Loucy (cell line): ENCODE data around the gene GLT1D1.

Experiments used
- EZH2phosphoT487 ChIP-seq: fragments of 200-600 bp; IDR thresholded peaks from 2 replicates; pipeline ENCODE4 v1.6.1; 2018; ENCODE audit warnings: antibody characterized with exemption, mild to moderate bottlenecking, moderate library complexity, borderline replicate concordance
- TF ChIP-seq, protein P1 (sequence below): fragments of 200-600 bp; sonication (generic); conservative IDR thresholded peaks from 2 replicates; pipeline ENCODE4 v1.5.1; 2014; ENCODE audit warnings: mild to moderate bottlenecking, antibody characterized with exemption, low read length

DNA sequence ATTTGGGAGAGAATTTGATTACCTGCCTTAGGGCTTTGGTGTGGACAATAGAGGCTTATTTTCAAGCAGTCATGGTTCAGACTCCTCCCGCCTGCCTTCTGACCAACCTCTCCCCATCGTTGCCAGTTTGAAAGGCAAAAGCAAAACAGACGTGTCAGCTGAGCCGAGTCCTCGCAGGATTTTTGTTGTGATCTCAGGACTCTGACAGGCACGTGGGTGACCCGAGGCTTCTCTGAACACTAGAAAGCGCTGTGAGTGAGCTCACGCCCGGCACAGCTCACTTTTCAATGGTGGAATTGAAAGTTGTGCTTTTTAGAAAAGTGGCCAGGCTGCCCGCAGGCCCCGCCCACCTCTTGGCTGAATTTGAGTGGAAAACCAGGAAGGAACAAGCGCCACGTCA is 130.1 kb downstream of the GLT1D1 start:
- TF ChIP-seq, protein P1, sequence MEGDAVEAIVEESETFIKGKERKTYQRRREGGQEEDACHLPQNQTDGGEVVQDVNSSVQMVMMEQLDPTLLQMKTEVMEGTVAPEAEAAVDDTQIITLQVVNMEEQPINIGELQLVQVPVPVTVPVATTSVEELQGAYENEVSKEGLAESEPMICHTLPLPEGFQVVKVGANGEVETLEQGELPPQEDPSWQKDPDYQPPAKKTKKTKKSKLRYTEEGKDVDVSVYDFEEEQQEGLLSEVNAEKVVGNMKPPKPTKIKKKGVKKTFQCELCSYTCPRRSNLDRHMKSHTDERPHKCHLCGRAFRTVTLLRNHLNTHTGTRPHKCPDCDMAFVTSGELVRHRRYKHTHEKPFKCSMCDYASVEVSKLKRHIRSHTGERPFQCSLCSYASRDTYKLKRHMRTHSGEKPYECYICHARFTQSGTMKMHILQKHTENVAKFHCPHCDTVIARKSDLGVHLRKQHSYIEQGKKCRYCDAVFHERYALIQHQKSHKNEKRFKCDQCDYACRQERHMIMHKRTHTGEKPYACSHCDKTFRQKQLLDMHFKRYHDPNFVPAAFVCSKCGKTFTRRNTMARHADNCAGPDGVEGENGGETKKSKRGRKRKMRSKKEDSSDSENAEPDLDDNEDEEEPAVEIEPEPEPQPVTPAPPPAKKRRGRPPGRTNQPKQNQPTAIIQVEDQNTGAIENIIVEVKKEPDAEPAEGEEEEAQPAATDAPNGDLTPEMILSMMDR = no peak
- no peak for TF ChIP-seq EZH2phosphoT487
